DLD1 (cell line): ENCODE results near the gene HLTF.

Source experiments
- in situ Hi-C: cut with HindIII; loops from 2 replicates; pipeline ENCODE4 v1.10.0; 2017; ENCODE audit warnings: low sequenced_read_pairs

The HLTF gene

DNA sequence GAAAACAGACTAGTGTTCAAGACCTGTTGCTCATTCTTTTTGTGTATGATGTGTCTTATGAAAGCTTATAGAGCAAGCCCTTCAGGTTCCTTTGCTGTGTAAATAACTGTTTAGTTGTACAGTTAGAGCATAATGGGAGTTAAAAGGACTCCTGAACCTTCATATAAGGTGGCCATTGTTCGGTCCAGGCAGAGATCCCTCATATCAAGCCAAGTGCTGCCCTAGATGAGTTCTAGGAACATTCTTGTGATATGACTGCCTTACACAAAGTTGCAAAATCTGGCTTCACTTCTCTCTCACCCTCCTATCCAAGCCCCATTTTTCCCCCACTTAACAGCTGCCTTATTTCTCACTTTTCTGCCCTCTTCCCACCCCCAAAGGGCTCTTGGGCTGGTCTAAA, 68.1 kb downstream of the HLTF start:
- in situ Hi-C loops, result no loop called here

DNA sequence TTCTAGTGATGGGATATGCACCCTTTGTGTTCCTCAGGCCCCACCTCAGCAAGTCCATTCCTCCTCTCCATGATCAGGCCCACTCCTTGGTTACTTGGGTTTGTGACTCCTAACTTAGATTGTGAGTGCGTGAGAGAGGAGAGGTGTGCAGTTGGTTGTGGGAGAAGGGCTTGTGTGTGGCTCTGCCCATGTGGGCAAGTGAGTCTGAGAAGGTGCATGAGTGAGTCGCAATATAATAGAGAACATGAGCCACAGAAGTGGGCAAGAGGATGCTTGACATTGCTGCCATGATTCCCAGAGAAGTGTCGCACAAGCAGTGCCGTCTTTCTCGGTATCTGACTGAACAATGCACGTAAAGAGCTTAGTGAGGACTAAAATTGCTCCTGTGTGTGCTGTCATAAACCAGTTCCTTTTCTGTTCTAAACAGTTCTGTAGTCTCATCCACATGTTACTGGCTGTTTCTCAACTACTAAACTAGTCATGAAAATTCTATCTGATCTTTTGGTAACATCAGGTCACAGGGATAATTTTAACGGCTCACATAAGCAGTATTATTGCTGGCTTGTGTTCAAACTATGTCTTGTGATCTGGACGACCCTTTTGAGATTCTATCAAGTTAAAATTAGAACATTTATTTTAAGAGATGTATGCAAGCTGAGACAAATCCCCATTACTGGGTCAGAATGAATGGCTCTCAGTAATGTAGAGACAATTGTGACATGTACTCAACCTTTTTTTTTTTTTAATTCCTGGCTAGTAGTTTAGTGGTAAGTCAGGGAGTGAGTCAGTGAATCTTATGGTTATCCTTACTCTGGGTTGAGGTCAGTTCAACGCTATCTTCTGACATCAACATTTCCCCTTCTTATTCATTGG, 69.4 kb downstream of the HLTF start:
- in situ Hi-C loops, result no loop called here

DNA sequence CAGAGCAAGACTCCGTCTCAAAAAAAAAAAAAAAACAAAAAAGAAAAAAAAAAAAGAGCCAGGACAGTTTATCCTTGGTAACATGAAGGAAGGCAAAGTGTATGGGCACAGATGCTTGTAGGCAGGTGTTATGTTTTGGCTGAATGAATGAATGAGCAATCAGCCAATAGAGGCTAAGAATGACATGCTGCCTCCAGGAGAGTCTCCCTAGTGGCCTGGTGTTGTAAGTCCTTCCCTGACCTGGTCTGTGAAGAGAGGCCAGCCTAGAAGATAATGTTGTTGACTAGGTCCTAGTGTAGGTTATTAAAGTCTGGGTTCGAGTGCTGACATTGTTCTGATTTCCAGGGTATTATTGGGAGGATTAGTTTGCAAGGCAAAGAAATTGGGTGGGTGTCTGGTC, 70.1 kb downstream of the HLTF start:
- in situ Hi-C loops, result no loop called here

DNA sequence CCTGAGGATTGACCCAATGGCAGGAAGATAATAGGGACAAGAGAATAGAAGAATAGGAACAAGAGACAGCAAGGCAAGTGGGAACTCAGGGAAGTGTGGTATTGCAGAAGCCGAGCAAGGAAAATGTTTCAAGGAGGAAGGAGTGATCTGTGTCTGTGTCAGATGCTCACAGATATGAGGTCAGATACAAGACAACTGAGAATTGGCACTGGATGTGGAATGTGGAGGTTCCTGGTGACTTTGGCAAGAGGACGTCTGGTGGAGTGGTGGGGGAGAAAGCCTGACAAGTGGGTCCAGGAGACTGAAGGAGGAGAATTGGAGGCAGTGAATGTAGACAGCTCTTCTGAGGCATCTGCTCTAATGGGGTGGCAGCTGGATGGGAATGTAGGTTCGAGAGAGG, 70.9 kb downstream of the HLTF start:
- in situ Hi-C loops, result no loop called here

DNA sequence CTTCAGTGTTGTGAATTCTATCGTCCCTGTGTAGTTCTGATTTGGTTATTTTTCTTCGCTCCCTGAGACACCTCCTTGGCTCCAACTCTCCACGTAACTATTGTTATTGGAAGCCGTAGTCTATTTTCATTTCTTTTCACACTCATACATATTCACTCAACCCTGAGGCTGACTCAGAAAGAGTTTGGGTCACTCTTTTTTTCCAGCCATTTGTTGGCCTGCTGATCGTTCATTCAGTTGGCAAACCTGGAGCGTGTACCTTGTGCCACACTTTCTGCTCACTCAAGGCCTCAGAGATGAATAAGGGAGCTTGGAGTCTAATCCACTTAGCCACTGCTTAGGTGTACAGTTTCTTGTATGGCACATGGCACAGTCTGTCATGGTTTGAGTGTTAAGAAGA, 72.6 kb downstream of the HLTF start:
- in situ Hi-C loops, result no loop called here

DNA sequence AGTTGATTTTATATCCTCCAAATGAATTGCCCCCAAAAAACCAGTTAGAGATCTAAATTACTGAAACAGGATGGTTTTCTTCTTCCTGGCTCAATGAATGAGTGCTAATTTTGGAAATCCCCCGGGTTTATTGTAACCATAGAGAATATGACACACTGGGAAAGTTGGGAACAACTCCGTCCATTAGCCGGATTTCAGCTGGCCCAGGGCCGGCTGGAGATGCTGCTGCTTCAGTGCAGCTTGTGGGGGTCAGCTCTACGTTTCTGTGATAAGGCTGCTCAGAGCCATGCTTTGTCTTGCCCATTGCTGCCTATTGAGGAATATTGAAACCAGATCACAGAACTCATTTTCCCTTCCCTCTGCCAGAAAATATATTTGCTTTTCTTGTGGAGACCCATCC, 74.7 kb downstream of the HLTF start:
- in situ Hi-C loops, result no loop called here

DNA sequence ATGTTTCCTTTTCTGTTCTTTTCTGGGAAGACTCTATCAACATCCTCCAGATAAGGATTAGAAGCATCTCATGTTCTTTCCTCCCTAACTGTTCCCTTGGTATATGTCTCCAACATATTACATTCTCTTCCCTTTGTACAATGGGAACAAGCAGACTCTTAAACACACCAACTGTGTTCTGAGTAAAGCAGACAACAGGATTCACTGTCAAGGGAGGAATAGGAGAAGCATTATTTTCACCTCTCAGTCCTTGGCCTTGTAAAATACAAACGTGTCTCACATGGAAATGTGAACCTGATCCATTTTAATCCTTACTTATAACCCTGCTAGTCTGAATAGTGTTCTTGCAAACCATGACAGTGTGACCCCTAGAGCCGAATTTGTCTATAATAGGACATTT, 75.4 kb downstream of the HLTF start:
- in situ Hi-C loops, result no loop called here

DNA sequence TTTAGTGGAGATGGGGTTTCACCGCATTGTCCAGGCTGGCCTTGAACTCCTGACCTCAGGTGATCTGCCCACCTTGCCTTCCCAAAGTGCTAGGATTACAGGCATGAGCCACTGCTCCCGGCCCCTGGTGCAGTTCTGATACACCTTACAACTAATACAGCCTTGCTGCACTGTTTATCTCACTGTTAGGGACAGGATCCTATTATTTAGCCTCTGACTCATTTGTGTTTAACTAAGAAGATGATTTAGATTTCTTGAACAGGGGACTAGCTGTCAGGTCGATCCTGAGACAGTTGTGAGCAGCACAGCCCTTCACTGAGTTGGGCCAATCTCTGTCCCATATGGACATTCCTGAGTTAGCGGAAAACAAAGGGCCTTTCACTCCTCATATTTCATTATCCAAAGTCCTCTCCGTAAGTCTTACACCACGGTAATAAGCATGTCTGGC, 75.8 kb downstream of the HLTF start:
- in situ Hi-C loops, result no loop called here

DNA sequence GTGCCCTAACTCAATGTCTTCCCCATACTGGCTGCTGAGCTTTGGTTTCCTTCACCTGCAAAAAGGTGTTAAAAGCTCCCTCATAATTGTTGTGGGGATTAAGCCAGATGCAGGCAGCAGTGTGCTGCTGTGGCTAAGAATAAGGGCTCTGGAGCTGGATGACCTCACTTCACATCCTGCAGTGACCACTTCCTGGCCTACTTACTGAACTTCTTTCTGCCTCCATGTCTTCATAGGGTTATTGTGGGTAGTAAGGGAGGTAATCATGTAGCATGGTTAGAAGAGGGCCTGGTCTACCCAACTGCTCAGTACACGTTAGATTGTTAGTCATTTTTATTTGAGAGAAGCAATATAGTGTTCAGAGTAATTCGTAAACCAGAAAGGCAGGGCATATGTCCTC, 76.6 kb downstream of the HLTF start:
- in situ Hi-C loops, result no loop called here

DNA sequence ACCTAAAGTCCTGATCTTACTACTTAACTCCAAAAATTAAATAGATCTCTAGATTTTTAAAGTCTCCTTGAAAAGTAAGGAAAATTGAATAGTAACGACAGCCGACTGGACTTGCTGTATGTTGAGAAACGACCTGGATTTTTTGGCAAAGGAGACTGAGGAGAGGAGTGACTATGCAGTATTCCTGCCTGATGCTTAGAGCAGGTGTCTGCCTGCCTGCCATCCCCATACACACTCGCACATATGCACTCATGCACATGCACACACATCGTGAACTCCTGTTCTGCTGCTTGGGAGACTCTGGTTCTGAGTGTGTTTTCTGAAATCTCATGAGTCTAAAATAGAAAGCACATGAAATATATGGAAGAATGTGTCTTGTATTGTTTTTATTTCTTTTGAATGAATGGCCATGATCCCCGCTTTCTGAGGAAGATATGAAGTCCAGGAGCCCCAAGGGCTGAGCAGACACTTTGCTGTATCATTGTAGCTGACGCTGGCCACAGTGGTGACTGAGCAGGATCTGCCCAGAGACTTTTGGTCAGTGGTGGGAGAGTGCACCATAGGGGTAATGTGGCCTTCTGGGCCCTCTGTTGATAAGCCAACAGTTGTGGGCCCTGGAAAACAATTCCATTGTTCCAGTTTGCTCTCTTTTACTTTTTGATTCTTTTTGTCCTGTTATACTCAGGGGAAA, 78.6 kb downstream of the HLTF start:
- in situ Hi-C loops, result no loop called here

DNA sequence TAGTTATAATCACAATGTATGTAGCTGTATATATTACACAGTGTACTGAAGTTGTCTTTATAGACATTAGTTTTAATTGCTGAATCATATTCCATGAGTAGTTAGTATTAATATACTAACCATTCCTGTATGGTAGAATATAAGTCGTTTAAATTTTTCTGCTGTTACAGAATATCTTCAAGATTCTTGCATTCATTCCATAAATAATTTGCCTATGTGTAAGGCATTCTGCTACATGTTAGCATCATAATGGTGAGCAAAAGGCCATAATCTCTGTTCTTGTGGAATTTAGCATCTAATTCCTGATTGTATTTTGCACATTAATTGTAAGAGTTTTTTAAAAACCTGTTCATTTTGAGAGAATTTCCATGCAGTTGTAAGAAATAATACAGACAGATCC, 80.9 kb downstream of the HLTF start:
- in situ Hi-C loops, result no loop called here

DNA sequence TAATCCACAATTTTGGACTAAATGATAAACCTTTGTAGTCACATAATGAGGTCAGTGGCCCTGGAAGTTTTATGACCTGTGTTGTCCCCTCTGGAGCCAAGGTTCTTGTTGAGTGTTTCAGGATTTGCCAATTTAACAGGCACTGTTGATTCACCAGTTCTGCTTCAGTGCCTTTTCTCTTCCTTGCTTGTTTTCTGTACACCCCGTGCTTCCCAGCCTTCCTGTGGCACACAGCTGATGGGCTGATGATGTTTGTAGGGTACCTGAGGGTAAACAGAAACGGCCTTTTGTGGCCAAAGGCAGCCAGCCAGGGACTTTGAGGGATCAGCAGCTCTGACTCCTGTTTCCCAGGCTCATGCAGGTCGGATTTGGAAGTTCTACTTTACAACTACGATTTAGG, 81.7 kb downstream of the HLTF start:
- in situ Hi-C loops, result no loop called here

DNA sequence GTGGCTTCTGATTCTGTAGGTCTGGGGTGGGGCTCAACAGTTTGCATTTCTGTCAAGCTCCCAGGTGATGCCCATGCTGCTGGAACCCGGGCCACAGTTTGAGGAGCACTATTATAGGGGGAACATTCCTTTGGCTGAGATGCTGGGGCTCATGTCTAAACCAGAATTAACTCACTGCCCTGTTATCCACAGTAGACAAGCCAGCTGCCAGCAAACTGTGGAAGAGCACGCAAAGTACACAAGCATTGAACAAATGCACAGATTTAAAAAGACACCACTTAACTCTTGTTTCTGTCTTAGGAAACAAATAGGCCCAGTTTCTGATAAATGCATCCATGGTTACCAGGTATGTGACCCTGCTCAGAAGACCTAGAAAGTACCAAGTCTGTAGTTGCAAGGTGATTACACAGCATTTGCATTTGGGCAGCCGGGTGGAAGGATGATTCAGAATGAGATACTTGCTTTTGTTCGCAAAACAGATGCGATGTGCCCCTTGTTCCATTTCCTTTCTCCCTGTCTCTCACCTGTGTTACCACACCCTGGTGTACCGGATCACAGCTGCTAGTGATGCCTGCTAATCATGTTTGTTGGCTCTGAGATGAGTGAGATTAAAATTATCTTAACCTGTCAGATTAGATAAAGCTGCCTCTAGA, 82.6 kb downstream of the HLTF start:
- in situ Hi-C loops, result no loop called here

DNA sequence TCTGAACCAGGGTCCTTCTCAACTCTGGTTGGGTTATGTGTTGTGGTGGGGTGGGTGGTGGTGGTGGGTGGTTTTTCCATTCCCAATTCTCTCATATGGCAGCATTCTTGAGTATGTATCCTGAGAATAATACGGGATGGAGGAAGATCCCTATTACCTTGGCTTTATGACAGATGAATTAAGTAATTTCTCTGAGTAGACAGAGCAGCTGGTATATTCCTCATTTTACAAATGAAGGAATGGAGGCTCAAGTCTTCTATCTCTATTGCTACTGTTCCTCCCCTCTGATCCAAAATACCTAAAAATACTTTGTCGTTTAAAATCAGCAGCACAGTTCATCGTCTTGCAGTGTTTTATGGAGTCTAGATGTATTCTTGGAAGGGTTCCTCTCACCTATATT, 84.6 kb downstream of the HLTF start:
- in situ Hi-C loops, result no loop called here

DNA sequence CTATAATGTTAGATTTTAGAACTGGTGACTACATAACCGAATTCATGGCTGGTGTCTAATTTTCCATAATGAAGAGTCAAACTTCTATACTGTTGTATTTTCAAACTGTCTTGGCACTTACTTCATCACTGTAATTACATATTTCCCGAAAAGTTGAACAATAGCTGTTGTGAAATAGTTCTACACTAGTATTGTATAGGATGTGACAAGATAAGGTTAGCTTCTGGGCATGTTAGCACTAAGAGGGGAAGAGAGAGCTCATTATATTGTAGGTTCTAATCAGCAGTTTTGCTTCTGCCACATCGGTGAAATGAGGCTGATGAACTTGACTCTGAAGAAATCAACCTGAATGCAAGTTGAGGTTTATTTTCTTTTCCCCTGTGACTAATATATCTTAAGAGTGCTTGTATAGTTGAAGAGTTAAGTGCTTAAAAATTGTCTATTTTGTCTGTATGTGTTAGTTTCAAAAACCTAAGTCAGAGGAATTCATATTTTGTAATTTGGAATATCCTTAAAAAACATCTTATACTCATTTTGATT, 86.1 kb downstream of the HLTF start:
- in situ Hi-C loops, result no loop called here

DNA sequence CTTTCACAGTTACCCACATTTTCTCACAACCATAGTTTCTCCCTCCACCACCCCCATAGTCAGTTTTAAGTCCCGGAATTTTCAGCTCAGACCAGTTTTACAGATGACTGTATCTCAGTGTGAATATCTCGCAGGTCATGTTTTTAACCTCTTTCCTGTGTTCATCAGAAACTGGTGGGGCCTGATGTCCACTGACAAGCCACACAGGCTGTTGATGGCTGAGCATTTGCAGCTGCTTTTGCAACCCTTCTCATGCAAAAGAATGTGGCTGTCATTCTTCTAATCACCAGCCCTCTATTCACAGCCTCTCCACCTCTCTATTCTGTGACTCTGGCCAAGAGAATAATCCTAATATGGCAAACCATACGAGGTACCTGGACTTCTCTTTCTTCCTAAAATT, 86.5 kb downstream of the HLTF start:
- in situ Hi-C loops, result no loop called here

DNA sequence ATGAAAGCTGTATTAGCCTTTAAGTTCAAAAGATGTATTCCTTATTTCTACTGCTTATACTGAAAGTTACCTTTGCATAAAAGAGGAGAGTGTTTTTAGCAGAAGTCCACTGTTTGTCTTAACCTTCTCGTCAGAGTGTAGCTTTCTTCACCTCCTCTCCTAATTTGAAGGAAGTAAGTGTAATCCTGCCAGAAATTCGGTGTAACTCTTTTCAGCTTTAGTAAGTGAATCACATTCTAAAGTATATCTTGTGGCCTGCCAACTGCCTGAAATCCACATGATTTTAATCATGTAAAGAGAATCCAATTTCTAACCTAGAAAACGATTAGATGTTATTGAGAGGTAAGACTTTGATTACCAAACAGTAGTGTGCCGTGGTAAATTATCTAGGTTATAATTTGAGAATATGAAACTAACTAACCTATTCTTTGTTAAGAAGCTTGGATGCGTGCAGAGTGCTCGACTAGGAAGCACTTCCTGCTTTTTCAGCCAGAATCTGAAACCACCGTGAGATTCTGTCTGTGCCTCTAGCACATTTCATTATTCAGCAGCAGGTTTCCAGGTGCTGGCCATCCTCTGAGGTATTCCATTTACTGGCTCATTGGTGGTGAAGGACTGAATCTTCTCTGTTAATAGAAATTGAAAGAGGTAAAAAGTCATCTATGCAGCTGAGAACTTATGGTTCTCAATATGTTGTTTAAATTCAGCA, 87.5 kb downstream of the HLTF start:
- in situ Hi-C loops, result no loop called here

DNA sequence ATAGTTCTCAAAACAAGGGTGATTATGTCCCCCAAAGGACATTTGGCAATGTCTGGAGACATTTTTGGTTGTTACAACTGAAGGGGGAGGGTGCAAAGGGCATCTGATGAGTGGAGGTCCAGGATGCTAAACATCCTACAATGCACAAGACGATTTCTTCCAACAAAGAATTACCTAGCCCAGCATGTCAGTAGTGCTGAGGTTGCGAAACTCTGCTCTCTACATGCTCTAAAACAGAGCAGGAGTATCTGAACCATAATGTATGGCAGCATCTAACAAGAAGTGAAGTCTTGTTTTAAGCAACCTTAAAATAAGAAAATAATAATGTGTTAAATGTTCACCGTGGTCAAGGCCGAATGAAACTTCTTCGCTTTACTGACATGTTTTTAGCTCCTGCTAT, 88.0 kb downstream of the HLTF start:
- in situ Hi-C loops, result no loop called here

DNA sequence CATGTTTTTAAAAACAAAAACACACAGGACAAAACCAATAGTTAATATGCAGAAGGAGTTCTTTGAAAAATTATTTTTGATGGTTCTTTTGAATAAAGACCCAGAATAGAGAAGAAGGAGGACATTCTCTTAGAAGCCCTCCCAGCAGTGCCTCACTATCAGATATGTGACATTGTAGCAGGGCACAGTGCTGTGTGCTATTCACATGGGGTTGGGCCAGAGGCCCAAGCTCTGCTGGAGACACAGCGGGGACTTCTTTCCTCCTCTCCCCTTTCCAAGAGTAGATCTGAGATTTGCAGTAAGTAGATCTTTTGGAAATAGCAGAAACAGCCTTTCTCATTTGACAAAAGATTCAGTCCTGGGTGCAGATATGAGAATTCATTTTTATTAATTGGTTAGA, 88.7 kb downstream of the HLTF start:
- in situ Hi-C loops, result no loop called here

DNA sequence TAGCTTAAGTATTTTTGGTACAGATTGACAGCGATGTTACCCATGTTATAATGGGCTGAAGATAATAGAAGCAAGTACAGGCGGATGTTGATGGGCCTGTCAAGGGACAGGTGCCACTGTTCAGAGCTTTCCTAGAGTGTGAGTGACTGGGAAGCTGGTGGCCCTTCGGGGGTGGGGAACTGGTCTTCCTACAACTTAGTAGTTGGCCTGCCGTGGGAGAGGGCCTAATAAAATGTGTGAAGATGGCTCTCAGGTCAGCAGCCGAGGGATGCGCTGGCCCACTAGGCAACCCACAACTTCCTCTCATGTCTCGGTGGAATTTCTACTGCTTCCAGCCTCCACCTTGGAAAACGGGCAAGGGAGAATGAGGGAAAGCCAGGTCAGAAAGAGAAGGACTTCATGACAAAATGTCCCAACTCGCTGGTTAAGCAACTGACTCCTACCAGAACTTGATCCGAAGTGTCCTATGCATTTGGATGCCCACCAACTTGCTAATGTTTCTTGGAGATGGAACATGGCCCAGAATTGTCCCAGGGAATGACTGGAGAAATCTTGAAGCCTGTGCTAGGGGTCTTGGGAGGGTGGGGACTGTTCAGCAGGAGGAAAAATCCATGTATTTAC, 93.6 kb downstream of the HLTF start:
- in situ Hi-C loops, result no loop called here
